Esophagus (tissue), 2 donors: ENCODE measurements around the gene STARD9. TPM values are rescaled to one million over a fixed set of nuclear protein-coding genes. Genes with fewer than 3 reads are reported as not detected.
"Not testable (repeated sequence)": the region's sequence is repeated elsewhere in the genome, so short reads cannot be mapped to it uniquely, and the experiment has no call there.

Source experiments
- H3K27ac ChIP-seq, 2 donors: one replicate each; pipeline ENCODE4 v1.5.1; 2013; ENCODE audit warnings: low read depth in 2 of 2, mild to moderate bottlenecking in 2 of 2, inconsistent platforms in 1 of 2, low read length in 1 of 2, moderate library complexity in 1 of 2
- H3K27me3 ChIP-seq, 2 donors: one replicate each; pipeline ENCODE4 v1.6.1; 2013; ENCODE audit warnings: low read length in 2 of 2, control low read depth in 1 of 2, mild to moderate bottlenecking in 1 of 2; ENCODE audit not compliant: insufficient read depth in 2 of 2, control insufficient read depth in 1 of 2
- H3K36me3 ChIP-seq, 2 donors: one replicate each; pipeline ENCODE4 v1.6.1; 2013; ENCODE audit warnings: low read length in 1 of 2; ENCODE audit not compliant: control insufficient read depth in 2 of 2, insufficient read depth in 2 of 2
- H3K4me1 ChIP-seq, 2 donors: one replicate each; pipeline ENCODE4 v1.6.1; 2013; ENCODE audit warnings: low read length in 1 of 2; ENCODE audit not compliant: control insufficient read depth in 2 of 2, insufficient read depth in 2 of 2
- H3K4me3 ChIP-seq, 2 donors: one replicate each; pipeline ENCODE4 v1.5.1; 2013; ENCODE audit warnings: low read length in 2 of 2, mild to moderate bottlenecking in 2 of 2, low read depth in 1 of 2, moderate library complexity in 1 of 2
- H3K9me3 ChIP-seq, 2 donors: one replicate each; pipeline ENCODE4 v1.6.1; 2013; ENCODE audit warnings: mild to moderate bottlenecking in 2 of 2, low read depth in 1 of 2, low read length in 1 of 2, moderate library complexity in 1 of 2; ENCODE audit not compliant: control insufficient read depth in 2 of 2, insufficient read depth in 1 of 2
- WGBS, 2 donors: extraction: QIAGEN DNeasy Blood & Tissue Kit; methylation state at CpG; one replicate each; pipeline ENCODE4 v1.1.7; 2013; 5-methylcytosine and 5-hydroxymethylcytosine counted together
- polyA plus RNA-seq, 2 donors: library from polyadenylated mRNA; stranded (reverse); fragments of 200-250 nt; gene quantifications; one replicate each; pipeline ENCODE4 v1.2.3, GENCODE V29; 2013
- donor health status: healthy with polysubstance abuse.
- donor health status: Bipolar disorder and iron deficiency.

STARD9 gene
- polyA plus RNA-seq, 2 donors: 2.2 to 5.7 TPM

GRCh38 chr15:42667855-42668254 lies 92.4 kb downstream of the STARD9 start:
- no peaks in the 10 kb centered on the region for H3K9me3 ChIP-seq
- no peaks in the 10 kb centered on the region for H3K4me1 ChIP-seq
- H3K27me3 ChIP-seq: no peaks in the 10 kb centered on the region
- H3K4me3 ChIP-seq: no peak overlapping the region
- peaks cover 0 to 14% of the 10 kb centered on the region in 2 donors for H3K36me3 ChIP-seq
- no peak overlapping the region for H3K27ac ChIP-seq
- 91 to 92% methylated on average over 1 of the region's 1 CpG for WGBS, 2 donors

GRCh38 chr15:42670451-42670850 lies 95.0 kb downstream of the STARD9 start:
- no peak overlapping the region for H3K4me3 ChIP-seq
- 52 to 69% methylated on average over 3 of the region's 3 CpGs for WGBS, 2 donors
- H3K27me3 ChIP-seq: no peaks in the 10 kb centered on the region
- H3K4me1 ChIP-seq: no peaks in the 10 kb centered on the region
- no peak overlapping the region for H3K27ac ChIP-seq
- no peaks in the 10 kb centered on the region for H3K9me3 ChIP-seq
- H3K36me3 ChIP-seq: peaks cover 0 to 8% of the 10 kb centered on the region in 2 donors

- no peaks in the 10 kb centered on the region for H3K4me1 ChIP-seq
- H3K27me3 ChIP-seq: no peaks in the 10 kb centered on the region
- H3K27ac ChIP-seq: no peak overlapping the region
- peaks cover 0 to 5% of the 10 kb centered on the region in 2 donors for H3K36me3 ChIP-seq
- no peak overlapping the region for H3K4me3 ChIP-seq
- WGBS, 2 donors: 82 to 91% methylated on average over 5 of the region's 5 CpGs
- H3K9me3 ChIP-seq: no peaks in the 10 kb centered on the region
Measured at GRCh38 chr15:42672444-42672843, 97.0 kb downstream of the STARD9 start.

GRCh38 chr15:42674472-42674871 lies 99.1 kb downstream of the STARD9 start:
- WGBS, 2 donors: 91 to 93% methylated on average over 6 of the region's 6 CpGs
- Histone ChIP-seq H3K27me3 (no peaks in the 10 kb centered on the region), H3K4me3 (no peak overlapping the region), H3K27ac (no peak overlapping the region), H3K36me3 (peaks cover 0 to 7% of the 10 kb centered on the region in 2 donors), H3K4me1 (no peaks in the 10 kb centered on the region), H3K9me3 (no peaks in the 10 kb centered on the region)

GRCh38 chr15:42675021-42675420 lies 99.6 kb downstream of the STARD9 start:
- 98 to 100% methylated on average over 1 of the region's 1 CpG for WGBS, 2 donors
- H3K27me3 ChIP-seq: no peaks in the 10 kb centered on the region
- no peak overlapping the region for H3K27ac ChIP-seq
- peaks cover 0 to 7% of the 10 kb centered on the region in 2 donors for H3K36me3 ChIP-seq
- no peaks in the 10 kb centered on the region for H3K4me1 ChIP-seq
- H3K9me3 ChIP-seq: no peaks in the 10 kb centered on the region
- H3K4me3 ChIP-seq: no peak overlapping the region

GRCh38 chr15:42679285-42680141 lies 104.1 kb downstream of the STARD9 start:
- Histone ChIP-seq H3K36me3 (peaks cover 10 to 11% of the 10 kb centered on the region in 2 donors), H3K27me3 (no peaks in the 10 kb centered on the region), H3K4me1 (no peaks in the 10 kb centered on the region), H3K4me3 (no peak overlapping the region), H3K27ac (no peak overlapping the region), H3K9me3 (no peaks in the 10 kb centered on the region)
- WGBS, 2 donors: 72 to 73% methylated on average over 7 of the region's 7 CpGs

- WGBS, 2 donors: 74 to 82% methylated on average over 5 of the region's 5 CpGs
- peaks cover 11 to 16% of the 10 kb centered on the region in 2 donors for H3K36me3 ChIP-seq
- not testable (repeated sequence) for H3K9me3 ChIP-seq, H3K4me3 ChIP-seq, H3K4me1 ChIP-seq, H3K27ac ChIP-seq, H3K27me3 ChIP-seq
Measured at GRCh38 chr15:42680142-42680482, 104.7 kb downstream of the STARD9 start.

GRCh38 chr15:42681119-42681518 lies 105.7 kb downstream of the STARD9 start:
- Histone ChIP-seq H3K27ac (no peak overlapping the region), H3K4me3 (no peak overlapping the region), H3K27me3 (no peaks in the 10 kb centered on the region), H3K4me1 (no peaks in the 10 kb centered on the region), H3K9me3 (no peaks in the 10 kb centered on the region), H3K36me3 (peaks cover 11 to 16% of the 10 kb centered on the region in 2 donors)
- whole genome bisulfite sequencing, 2 donors: 95% methylated on average over 6 of the region's 6 CpGs

- H3K4me1 ChIP-seq: no peaks in the 10 kb centered on the region
- WGBS, 2 donors: 80 to 91% methylated on average over 8 of the region's 8 CpGs
- no peaks in the 10 kb centered on the region for H3K27me3 ChIP-seq
- H3K4me3 ChIP-seq: no peak overlapping the region
- H3K9me3 ChIP-seq: no peaks in the 10 kb centered on the region
- H3K36me3 ChIP-seq: peaks cover 9 to 11% of the 10 kb centered on the region in 2 donors
- H3K27ac ChIP-seq: no peak overlapping the region
Measured at GRCh38 chr15:42686281-42686680, 110.9 kb downstream of the STARD9 start.

- Histone ChIP-seq H3K9me3 (no peaks in the 10 kb centered on the region), H3K36me3 (peaks cover 3 to 7% of the 10 kb centered on the region in 2 donors), H3K4me1 (no peaks in the 10 kb centered on the region), H3K4me3 (no peak overlapping the region), H3K27ac (no peak overlapping the region), H3K27me3 (no peaks in the 10 kb centered on the region)
- 89 to 95% methylated on average over 4 of the region's 4 CpGs for WGBS, 2 donors
Measured at GRCh38 chr15:42687740-42688139, 112.3 kb downstream of the STARD9 start.
